Peyer's patch (tissue), 4 donors: ENCODE data around the gene UBE3A. TPM values are rescaled to one million over a fixed set of nuclear protein-coding genes. Genes with fewer than 3 reads are reported as not detected.

Source experiments
- DNase-seq, 3 donors: peaks; one replicate each; pipeline ENCODE4 v3.0.0-alpha.2; 2017 to 2019
- H3K27ac ChIP-seq, 4 donors: fragments of 200-600 bp; sonication (generic); one replicate each; pipeline ENCODE4 v1.5.1; 2016 to 2019
- H3K27me3 ChIP-seq, 2 donors: fragments of 200-600 bp; sonication (generic); one replicate each; pipeline ENCODE4 v1.5.1; 2019
- H3K36me3 ChIP-seq, 3 donors: fragments of 200-600 bp; sonication (generic); one replicate each; pipeline ENCODE4 v1.5.1; 2016 to 2019
- H3K4me1 ChIP-seq, 4 donors: fragments of 200-600 bp; sonication (generic); one replicate each; pipeline ENCODE4 v1.5.1; 2016 to 2019
- H3K4me3 ChIP-seq, 4 donors: fragments of 200-600 bp; sonication (generic); 1 replicate in 3 of 4; 2 replicates in 1 of 4; pipeline ENCODE4 v1.5.1; 2016 to 2019; ENCODE audit warnings: mild to moderate bottlenecking in 1 of 4
- H3K9me3 ChIP-seq, 4 donors: fragments of 200-600 bp; sonication (generic); one replicate each; pipeline ENCODE4 v1.5.1; 2016 to 2019; ENCODE audit warnings: mild to moderate bottlenecking in 1 of 4
- POLR2A ChIP-seq, 2 donors: fragments of 450-650 bp; IDR thresholded peaks; one replicate each; pipeline ENCODE4 v1.5.1; 2017; ENCODE audit warnings: antibody characterized with exemption in 2 of 2, mild to moderate bottlenecking in 2 of 2, moderate library complexity in 2 of 2
- total RNA-seq, 4 donors: library from RNA; depleted of rRNA; stranded (reverse); fragments of >200 nt; gene quantifications; one replicate each; pipeline ENCODE4 v1.1.0, GENCODE V29; 2016
- TF ChIP-seq, protein P1 (sequence below), 6 experiments: fragments of 450-650 bp in 4 of 6; fragments of 200-600 bp in 2 of 6; sonication (generic) in 1 of 6; IDR thresholded peaks; one replicate each; pipeline ENCODE4 v1.5.1; 2017 to 2019; ENCODE audit warnings: antibody characterized with exemption in 6 of 6, mild to moderate bottlenecking in 3 of 6, moderate library complexity in 1 of 6

The UBE3A gene
- total RNA-seq, 4 donors from 2014 or later = 52.9 to 106 (median 95.2) TPM

- Histone ChIP-seq H3K27ac (no peak overlapping the region), H3K9me3 (no peaks in the 10 kb centered on the region), H3K27me3 (no peaks in the 10 kb centered on the region), H3K36me3 (peaks cover 0 to 16% (median 0%) of the 10 kb centered on the region in 3 donors), H3K4me3 (no peak overlapping the region), H3K4me1 (peaks cover 0 to 8% (median 0%) of the 10 kb centered on the region in 4 donors)
- DNase-seq = no peak
- TF ChIP-seq POLR2A (IDR thresholded peaks at IDR 0.05) = no peak
- TF ChIP-seq, protein P1, sequence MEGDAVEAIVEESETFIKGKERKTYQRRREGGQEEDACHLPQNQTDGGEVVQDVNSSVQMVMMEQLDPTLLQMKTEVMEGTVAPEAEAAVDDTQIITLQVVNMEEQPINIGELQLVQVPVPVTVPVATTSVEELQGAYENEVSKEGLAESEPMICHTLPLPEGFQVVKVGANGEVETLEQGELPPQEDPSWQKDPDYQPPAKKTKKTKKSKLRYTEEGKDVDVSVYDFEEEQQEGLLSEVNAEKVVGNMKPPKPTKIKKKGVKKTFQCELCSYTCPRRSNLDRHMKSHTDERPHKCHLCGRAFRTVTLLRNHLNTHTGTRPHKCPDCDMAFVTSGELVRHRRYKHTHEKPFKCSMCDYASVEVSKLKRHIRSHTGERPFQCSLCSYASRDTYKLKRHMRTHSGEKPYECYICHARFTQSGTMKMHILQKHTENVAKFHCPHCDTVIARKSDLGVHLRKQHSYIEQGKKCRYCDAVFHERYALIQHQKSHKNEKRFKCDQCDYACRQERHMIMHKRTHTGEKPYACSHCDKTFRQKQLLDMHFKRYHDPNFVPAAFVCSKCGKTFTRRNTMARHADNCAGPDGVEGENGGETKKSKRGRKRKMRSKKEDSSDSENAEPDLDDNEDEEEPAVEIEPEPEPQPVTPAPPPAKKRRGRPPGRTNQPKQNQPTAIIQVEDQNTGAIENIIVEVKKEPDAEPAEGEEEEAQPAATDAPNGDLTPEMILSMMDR (IDR thresholded peaks at IDR 0.05) = no peak
These were observed 106.5 kb downstream of the UBE3A start for GRCh38 chr15:25332306-25332705.

GRCh38 chr15:25331860-25332259, 107.0 kb downstream of the UBE3A start:
- TF ChIP-seq POLR2A (IDR thresholded peaks at IDR 0.05) = no peak
- H3K4me3 ChIP-seq = no peak overlapping the region
- no peak for DNase-seq
- peaks cover 0 to 8% (median 0%) of the 10 kb centered on the region in 4 donors for H3K4me1 ChIP-seq
- H3K27me3 ChIP-seq = no peaks in the 10 kb centered on the region
- no peaks in the 10 kb centered on the region for H3K9me3 ChIP-seq
- H3K27ac ChIP-seq = no peak overlapping the region
- peaks cover 0 to 12% (median 0%) of the 10 kb centered on the region in 3 donors for H3K36me3 ChIP-seq

- no peak for TF ChIP-seq POLR2A (IDR thresholded peaks at IDR 0.05)
- TF ChIP-seq, protein P1 (IDR thresholded peaks at IDR 0.05) = no peak
- no peak overlapping the region for H3K4me3 ChIP-seq
- peaks cover 0 to 8% (median 0%) of the 10 kb centered on the region in 4 donors for H3K4me1 ChIP-seq
- no peaks in the 10 kb centered on the region for H3K9me3 ChIP-seq
- no peak for DNase-seq
- H3K27ac ChIP-seq = no peak overlapping the region
- no peaks in the 10 kb centered on the region for H3K27me3 ChIP-seq
- peaks cover 0 to 7% (median 0%) of the 10 kb centered on the region in 3 donors for H3K36me3 ChIP-seq
These were observed 107.4 kb downstream of the UBE3A start for GRCh38 chr15:25331404-25331803.

- Histone ChIP-seq H3K27ac (no peak overlapping the region), H3K9me3 (no peaks in the 10 kb centered on the region)
These were observed 109.1 kb downstream of the UBE3A start for GRCh38 chr15:25329696-25330095.

DNA sequence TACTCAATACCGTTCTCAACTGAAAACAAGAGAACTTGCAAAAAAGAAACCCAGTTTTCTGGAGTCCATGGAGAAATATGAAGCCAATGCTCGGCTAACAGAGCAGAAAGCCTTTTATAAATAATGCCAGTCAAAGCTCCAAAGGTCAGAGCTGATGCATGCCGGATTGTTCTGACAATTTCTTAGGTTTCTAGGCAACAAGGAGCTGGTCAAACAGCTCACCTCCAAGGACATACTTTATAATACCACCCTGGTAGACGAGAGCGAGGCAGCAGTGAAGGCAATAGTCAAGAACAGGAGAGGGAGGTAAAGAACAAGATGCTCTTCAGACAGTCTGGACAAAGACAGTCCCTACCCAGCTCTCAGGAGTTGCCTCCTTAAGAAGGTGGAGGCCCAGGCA, 111.1 kb downstream of the UBE3A start:
- Histone ChIP-seq H3K9me3 (no peaks in the 10 kb centered on the region), H3K4me1 (peaks cover 0 to 8% (median 0%) of the 10 kb centered on the region in 4 donors), H3K27ac (no peak overlapping the region), H3K36me3 (peaks cover 0 to 3% (median 0%) of the 10 kb centered on the region in 3 donors), H3K27me3 (no peaks in the 10 kb centered on the region), H3K4me3 (no peak overlapping the region)
- TF ChIP-seq POLR2A (IDR thresholded peaks at IDR 0.05) = no peak
- TF ChIP-seq, protein P1 (IDR thresholded peaks at IDR 0.05) = no peak
- peak in 1 of 3 donors; percentile 49 for DNase-seq

More at GRCh38 chr15:25329696-25330095, 109.1 kb downstream of the UBE3A start:
- no peak for TF ChIP-seq POLR2A (IDR thresholded peaks at IDR 0.05)
- DNase-seq = no peak
- peaks cover 0 to 8% (median 0%) of the 10 kb centered on the region in 4 donors for H3K4me1 ChIP-seq
- no peak overlapping the region for H3K4me3 ChIP-seq
- H3K36me3 ChIP-seq = peaks cover 0 to 3% (median 0%) of the 10 kb centered on the region in 3 donors
- H3K27me3 ChIP-seq = no peaks in the 10 kb centered on the region

- Histone ChIP-seq H3K36me3 (no peaks in the 10 kb centered on the region), H3K27me3 (no peaks in the 10 kb centered on the region), H3K4me1 (peaks cover 0 to 8% (median 0%) of the 10 kb centered on the region in 4 donors), H3K4me3 (no peak overlapping the region), H3K27ac (no peak overlapping the region), H3K9me3 (no peaks in the 10 kb centered on the region)
- TF ChIP-seq, protein P1 (IDR thresholded peaks at IDR 0.05) = no peak
- TF ChIP-seq POLR2A (IDR thresholded peaks at IDR 0.05) = no peak
- no peak for DNase-seq
These were observed 113.6 kb downstream of the UBE3A start for GRCh38 chr15:25325187-25325586.

DNA sequence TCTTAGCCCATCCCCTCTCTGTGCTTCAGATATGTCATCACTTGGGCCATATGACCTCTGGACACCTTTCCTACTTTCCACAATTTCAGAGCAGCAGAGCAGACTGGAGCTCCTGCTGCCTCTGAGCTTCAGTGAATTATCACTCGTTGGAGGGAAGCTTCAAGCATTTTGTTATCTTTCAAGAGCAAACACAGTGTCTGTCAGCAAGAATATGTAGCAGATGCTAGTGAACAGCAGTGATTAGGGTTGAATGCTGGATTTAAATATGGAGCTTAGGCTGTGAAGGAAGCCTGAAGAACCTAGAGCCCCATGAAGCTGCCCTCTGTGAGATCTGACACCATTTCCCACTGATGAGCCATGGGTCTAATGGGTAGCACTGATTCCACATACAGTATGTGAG, 115.4 kb downstream of the UBE3A start:
- Histone ChIP-seq H3K27me3 (no peaks in the 10 kb centered on the region), H3K4me3 (no peak overlapping the region), H3K27ac (no peak overlapping the region), H3K9me3 (peaks cover 0 to 7% (median 0%) of the 10 kb centered on the region in 4 donors), H3K36me3 (no peaks in the 10 kb centered on the region), H3K4me1 (peaks cover 0 to 8% (median 0%) of the 10 kb centered on the region in 4 donors)
- DNase-seq = no peak
- TF ChIP-seq, protein P1 (IDR thresholded peaks at IDR 0.05) = no peak
